ENCODE results near the gene KATNAL2.
A peak's percentile ranks its signal among the peaks of the same experiment; 100 is the strongest.

Gene KATNAL2

DNA sequence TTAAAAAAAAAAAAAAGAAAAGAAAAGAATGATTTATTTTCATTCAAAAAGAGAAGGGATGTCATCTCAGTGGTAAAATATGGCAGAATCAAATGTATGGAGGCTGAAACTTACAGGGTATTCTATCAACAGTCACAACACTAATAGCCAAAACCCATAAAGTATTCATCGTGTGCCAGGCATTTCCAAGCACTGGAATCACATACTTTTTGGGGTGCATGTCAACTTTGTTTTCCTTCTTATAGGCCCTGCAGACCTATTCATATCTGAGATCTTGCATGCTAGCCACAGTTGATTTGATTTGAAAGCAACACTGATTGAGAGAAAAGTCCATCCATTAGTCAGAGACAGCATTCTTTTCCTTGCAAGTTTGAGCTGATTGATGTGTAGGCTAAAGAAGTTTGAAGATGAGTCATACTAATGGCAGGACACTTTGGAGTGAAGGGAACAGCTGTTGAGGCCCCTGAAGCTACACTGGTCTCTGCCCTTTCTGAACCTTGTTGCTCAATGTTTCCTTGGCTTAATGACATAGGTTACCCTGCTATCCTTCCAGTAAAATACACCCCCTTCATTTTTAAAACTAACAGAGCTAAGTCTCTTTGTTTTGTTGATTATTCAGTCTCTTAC lies 22.0 kb downstream of the KATNAL2 start:
- no peak overlapping the region for H3K4me3 ChIP-seq (ENCODE audit: low read depth, low read length)
- TF ChIP-seq CTCF (IDR thresholded peaks at IDR 0.05; ENCODE audit: borderline replicate concordance, insufficient read depth, low read depth, low read length), result no peak

GRCh38 chr18:46939998-46940571 lies 22.7 kb downstream of the KATNAL2 start:
- no peak for TF ChIP-seq CTCF (IDR thresholded peaks at IDR 0.05; ENCODE audit: borderline replicate concordance, insufficient read depth, low read depth, low read length)
- no peak overlapping the region for H3K4me3 ChIP-seq (ENCODE audit: low read depth, low read length)

- no peak overlapping the region for H3K4me3 ChIP-seq (ENCODE audit: low read depth, low read length)
- TF ChIP-seq CTCF (IDR thresholded peaks at IDR 0.05; ENCODE audit: borderline replicate concordance, insufficient read depth, low read depth, low read length), result no peak
Observed at GRCh38 chr18:46942646-46943045, 25.2 kb downstream of the KATNAL2 start.

- H3K4me3 ChIP-seq (ENCODE audit: low read depth, low read length), result peak overlapping the region; percentile 52
- no peak for TF ChIP-seq CTCF (IDR thresholded peaks at IDR 0.05; ENCODE audit: borderline replicate concordance, insufficient read depth, low read depth, low read length)
Observed at GRCh38 chr18:46946656-46947282, 29.4 kb downstream of the KATNAL2 start.

DNA sequence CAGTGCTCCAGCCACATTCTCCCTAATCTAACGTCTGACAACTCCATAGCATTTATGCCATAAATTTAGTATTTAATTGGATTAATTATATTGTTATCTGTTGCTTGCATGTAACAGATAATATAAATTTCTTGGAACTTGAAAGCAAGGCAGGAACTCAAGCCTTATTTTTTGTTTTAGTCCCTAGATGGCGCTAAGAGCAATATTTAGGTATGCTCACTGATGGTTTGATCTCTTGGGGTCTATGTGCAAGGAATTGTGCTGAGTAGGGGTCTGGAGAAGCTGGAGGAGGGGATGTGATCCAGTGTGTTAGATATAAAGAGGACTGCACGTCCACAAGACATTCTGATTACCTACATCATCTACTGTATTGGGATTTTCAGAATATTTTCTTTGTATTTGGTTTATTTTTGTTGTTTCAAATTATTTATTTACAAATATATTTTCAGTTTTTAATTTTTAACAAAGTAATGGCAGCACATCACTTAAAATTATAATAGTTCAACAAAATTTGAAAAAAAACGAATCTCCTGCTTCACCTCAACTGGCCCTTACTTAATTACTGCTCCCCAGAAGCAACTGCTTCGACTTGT lies 32.8 kb downstream of the KATNAL2 start:
- H3K4me3 ChIP-seq (ENCODE audit: low read depth, low read length), result no peak overlapping the region

DNA sequence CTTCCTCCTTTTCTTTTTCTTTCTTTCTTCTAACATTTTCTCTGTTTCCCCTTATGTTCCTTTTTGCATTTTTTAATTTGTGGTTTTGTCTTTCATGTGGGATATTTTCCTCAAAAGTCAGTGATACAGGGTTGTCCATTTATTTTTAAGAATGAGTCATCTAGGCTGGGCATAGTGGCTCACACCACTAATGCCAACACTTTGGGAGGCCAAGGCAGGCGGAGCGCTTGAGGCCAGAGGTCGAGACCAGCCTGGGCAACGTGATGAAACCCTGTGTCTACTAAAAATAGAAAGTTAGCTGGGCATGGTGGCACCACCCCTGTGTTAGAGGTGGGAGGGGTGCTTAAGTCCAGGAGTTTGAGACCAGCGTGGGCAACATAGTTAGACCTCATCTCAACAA lies 35.8 kb downstream of the KATNAL2 start:
- TF ChIP-seq CTCF (IDR thresholded peaks at IDR 0.05; ENCODE audit: borderline replicate concordance, insufficient read depth, low read depth, low read length), result no peak
- no peak overlapping the region for H3K4me3 ChIP-seq (ENCODE audit: low read depth, low read length)

More for the DNA sequence above, 32.8 kb downstream of the KATNAL2 start:
- peak; percentile 44; the same call in 1 of the 2 replicates for TF ChIP-seq CTCF (IDR thresholded peaks at IDR 0.05; ENCODE audit: borderline replicate concordance, insufficient read depth, low read depth, low read length)

Data from GM12875 (cell line).